NCI-H2171 treated with DMSO at 0.1 percent for 48 hours (cell line): ENCODE data around the gene CFC1B.
"Not testable (repeated sequence)": the region's sequence is repeated elsewhere in the genome, so short reads cannot be mapped to it uniquely, and the experiment has no call there.

ENCODE experiments used
- DNase-seq: peaks from one replicate; lab custom pipeline; 2025; lab: John Stamatoyannopoulos, UW

CFC1B gene

GRCh38 chr2:130566165-130566564 is 45.1 kb downstream of the CFC1B start:
- not testable (repeated sequence) for DNase-seq

- DNase-seq = not testable (repeated sequence)
Observed at GRCh38 chr2:130571929-130572328, 50.9 kb downstream of the CFC1B start.

- DNase-seq = not testable (repeated sequence)
Observed at GRCh38 chr2:130574230-130574629, 53.2 kb downstream of the CFC1B start.

- DNase-seq = not testable (repeated sequence)
Observed at GRCh38 chr2:130576209-130576784, 55.3 kb downstream of the CFC1B start.

- DNase-seq = not testable (repeated sequence)
Observed at GRCh38 chr2:130577559-130577958, 56.5 kb downstream of the CFC1B start.
